SK-N-SH treated with all-trans-retinoic acid at 6 μM for 48 hours (cell line): Measurements from ENCODE around the gene PHC1.

ENCODE experiments used
- BACH2 ChIP-seq: fragments of 250-450 bp; sonication (Bioruptor Pico); IDR thresholded peaks from 2 replicates; pipeline ENCODE4 v1.9.0; 2021; ENCODE audit warnings: mild to moderate bottlenecking, borderline replicate concordance
- ESRRG ChIP-seq: fragments of 250-450 bp; sonication (Bioruptor Pico); IDR thresholded peaks from 2 replicates; pipeline ENCODE4 v1.6.1; 2021; ENCODE audit warnings: mild to moderate bottlenecking
- TF ChIP-seq, protein P1 (sequence below): fragments of 250-450 bp; sonication (Bioruptor Pico); IDR thresholded peaks from 2 replicates; pipeline ENCODE4 v1.5.1; 2021; ENCODE audit warnings: mild to moderate bottlenecking, moderate library complexity
- TF ChIP-seq, protein P2 (sequence below): fragments of 250-450 bp; sonication (Bioruptor Pico); IDR thresholded peaks from 2 replicates; pipeline ENCODE4 v1.5.1; 2020; ENCODE audit warnings: low read depth, mild to moderate bottlenecking, moderate library complexity

DNA sequence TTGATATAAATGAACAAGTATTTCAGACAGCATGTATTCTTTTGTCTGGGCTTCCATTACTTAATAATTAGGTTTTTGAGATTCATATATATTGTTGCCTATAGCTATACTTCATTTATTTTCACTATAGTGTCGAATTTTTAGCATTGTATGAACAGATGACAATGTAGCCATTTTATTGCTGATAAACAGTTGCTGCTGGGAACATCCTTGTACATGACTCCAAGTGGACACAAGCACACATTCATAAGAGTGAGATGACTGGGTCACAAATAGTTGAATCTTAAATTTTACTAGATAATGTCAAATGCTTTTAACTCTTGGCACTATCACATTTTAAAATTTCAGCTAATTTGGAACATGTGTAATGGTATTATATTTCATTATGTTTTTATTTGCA, 19.3 kb upstream of the PHC1 start:
- TF ChIP-seq ESRRG (CRISPR knock-in tag): no peak
- TF ChIP-seq, protein P1, sequence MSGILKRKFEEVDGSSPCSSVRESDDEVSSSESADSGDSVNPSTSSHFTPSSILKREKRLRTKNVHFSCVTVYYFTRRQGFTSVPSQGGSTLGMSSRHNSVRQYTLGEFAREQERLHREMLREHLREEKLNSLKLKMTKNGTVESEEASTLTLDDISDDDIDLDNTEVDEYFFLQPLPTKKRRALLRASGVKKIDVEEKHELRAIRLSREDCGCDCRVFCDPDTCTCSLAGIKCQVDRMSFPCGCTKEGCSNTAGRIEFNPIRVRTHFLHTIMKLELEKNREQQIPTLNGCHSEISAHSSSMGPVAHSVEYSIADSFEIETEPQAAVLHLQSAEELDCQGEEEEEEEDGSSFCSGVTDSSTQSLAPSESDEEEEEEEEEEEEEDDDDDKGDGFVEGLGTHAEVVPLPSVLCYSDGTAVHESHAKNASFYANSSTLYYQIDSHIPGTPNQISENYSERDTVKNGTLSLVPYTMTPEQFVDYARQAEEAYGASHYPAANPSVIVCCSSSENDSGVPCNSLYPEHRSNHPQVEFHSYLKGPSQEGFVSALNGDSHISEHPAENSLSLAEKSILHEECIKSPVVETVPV (CRISPR knock-in tag): no peak
- TF ChIP-seq BACH2 (CRISPR knock-in tag): no peak
- TF ChIP-seq, protein P2, sequence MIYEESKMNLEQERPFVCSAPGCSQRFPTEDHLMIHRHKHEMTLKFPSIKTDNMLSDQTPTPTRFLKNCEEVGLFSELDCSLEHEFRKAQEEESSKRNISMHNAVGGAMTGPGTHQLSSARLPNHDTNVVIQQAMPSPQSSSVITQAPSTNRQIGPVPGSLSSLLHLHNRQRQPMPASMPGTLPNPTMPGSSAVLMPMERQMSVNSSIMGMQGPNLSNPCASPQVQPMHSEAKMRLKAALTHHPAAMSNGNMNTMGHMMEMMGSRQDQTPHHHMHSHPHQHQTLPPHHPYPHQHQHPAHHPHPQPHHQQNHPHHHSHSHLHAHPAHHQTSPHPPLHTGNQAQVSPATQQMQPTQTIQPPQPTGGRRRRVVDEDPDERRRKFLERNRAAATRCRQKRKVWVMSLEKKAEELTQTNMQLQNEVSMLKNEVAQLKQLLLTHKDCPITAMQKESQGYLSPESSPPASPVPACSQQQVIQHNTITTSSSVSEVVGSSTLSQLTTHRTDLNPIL: no peak
